NCI-H82 treated with DMSO at 0.1 percent for 48 hours (cell line): ENCODE results near the gene PALM2AKAP2.

Experiments used
- DNase-seq: peaks from one replicate; lab custom pipeline; 2025; ENCODE audit not compliant: unreplicated experiment; lab: John Stamatoyannopoulos, UW

PALM2AKAP2 gene

GRCh38 chr9:109779711-109780452 is at the start of gene PALM2AKAP2:
Gene PALM2AKAP2 (plus strand): TSS chr9:109780198. CDS start chr9:109780489, 291 bp downstream.
- no peak for DNase-seq

GRCh38 chr9:109730228-109730627 is 49.8 kb upstream of the PALM2AKAP2 start:
- no peak for DNase-seq

- no peak for DNase-seq
These were observed 46.3 kb upstream of the PALM2AKAP2 start for GRCh38 chr9:109733690-109734089.

GRCh38 chr9:109734814-109735213 is 45.2 kb upstream of the PALM2AKAP2 start:
- no peak for DNase-seq

- no peak for DNase-seq
These were observed 44.2 kb upstream of the PALM2AKAP2 start for GRCh38 chr9:109735801-109736200.

GRCh38 chr9:109737295-109737694 is 42.7 kb upstream of the PALM2AKAP2 start:
- DNase-seq, result no peak

- no peak for DNase-seq
These were observed 40.2 kb upstream of the PALM2AKAP2 start for GRCh38 chr9:109739760-109740159.

- DNase-seq, result no peak
These were observed 37.1 kb upstream of the PALM2AKAP2 start for GRCh38 chr9:109742776-109743348.

- DNase-seq, result no peak
These were observed 36.3 kb upstream of the PALM2AKAP2 start for GRCh38 chr9:109743696-109744095.

- no peak for DNase-seq
These were observed 34.4 kb upstream of the PALM2AKAP2 start for GRCh38 chr9:109745335-109746283.

GRCh38 chr9:109751253-109751652 is 28.7 kb upstream of the PALM2AKAP2 start:
- no peak for DNase-seq

GRCh38 chr9:109753308-109753707 is 26.7 kb upstream of the PALM2AKAP2 start:
- no peak for DNase-seq

- no peak for DNase-seq
These were observed 25.0 kb upstream of the PALM2AKAP2 start for GRCh38 chr9:109755040-109755439.

- no peak for DNase-seq
These were observed 20.4 kb upstream of the PALM2AKAP2 start for GRCh38 chr9:109759589-109759988.

GRCh38 chr9:109765278-109765677 is 14.7 kb upstream of the PALM2AKAP2 start:
- DNase-seq, result no peak

GRCh38 chr9:109765830-109766229 is 14.2 kb upstream of the PALM2AKAP2 start:
- DNase-seq, result no peak

- DNase-seq, result no peak
These were observed 13.6 kb upstream of the PALM2AKAP2 start for GRCh38 chr9:109766351-109766750.

GRCh38 chr9:109767404-109767803 is 12.6 kb upstream of the PALM2AKAP2 start:
- DNase-seq, result no peak

GRCh38 chr9:109767814-109768213 is 12.2 kb upstream of the PALM2AKAP2 start:
- no peak for DNase-seq

GRCh38 chr9:109769250-109769649 is 10.7 kb upstream of the PALM2AKAP2 start:
- DNase-seq, result no peak

GRCh38 chr9:109770101-109770500 is 9.9 kb upstream of the PALM2AKAP2 start:
- no peak for DNase-seq

- no peak for DNase-seq
These were observed 8.9 kb upstream of the PALM2AKAP2 start for GRCh38 chr9:109771087-109771486.
